ENCODE results near the gene PCK2.
A peak's percentile ranks its signal among the peaks of the same experiment; 100 is the strongest.

PCK2 gene

DNA sequence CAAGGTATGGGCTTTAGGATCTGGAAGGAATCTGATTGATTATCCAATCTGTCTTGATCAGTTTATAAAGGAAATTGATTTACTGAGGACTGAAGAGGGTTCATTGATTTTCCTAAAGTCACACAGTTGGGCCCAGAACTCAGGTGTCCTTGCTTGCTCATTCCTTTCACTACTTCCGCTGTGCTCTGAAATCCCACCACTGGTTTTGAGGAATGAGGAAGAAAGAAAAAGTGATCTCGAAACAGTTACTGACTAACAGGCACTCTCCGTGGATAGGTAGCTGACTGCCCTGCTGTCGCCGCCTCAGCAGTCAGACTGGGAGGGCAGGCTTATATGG is 36.2 kb downstream of the PCK2 start, which contains the start of gene FITM1:
TSS of gene FITM1 (plus strand) at position 280 of the 337 bp plus-strand sequence. CDS start 905 bp downstream, outside the sequence.
- no peak within 1 kb of the TSS for H3K4me3 ChIP-seq (replicated peaks; ENCODE audit: low read depth, low read length)
- TF ChIP-seq, protein P1, sequence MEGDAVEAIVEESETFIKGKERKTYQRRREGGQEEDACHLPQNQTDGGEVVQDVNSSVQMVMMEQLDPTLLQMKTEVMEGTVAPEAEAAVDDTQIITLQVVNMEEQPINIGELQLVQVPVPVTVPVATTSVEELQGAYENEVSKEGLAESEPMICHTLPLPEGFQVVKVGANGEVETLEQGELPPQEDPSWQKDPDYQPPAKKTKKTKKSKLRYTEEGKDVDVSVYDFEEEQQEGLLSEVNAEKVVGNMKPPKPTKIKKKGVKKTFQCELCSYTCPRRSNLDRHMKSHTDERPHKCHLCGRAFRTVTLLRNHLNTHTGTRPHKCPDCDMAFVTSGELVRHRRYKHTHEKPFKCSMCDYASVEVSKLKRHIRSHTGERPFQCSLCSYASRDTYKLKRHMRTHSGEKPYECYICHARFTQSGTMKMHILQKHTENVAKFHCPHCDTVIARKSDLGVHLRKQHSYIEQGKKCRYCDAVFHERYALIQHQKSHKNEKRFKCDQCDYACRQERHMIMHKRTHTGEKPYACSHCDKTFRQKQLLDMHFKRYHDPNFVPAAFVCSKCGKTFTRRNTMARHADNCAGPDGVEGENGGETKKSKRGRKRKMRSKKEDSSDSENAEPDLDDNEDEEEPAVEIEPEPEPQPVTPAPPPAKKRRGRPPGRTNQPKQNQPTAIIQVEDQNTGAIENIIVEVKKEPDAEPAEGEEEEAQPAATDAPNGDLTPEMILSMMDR (IDR thresholded peaks at IDR 0.05; ENCODE audit: low read length, missing control alignments): no peak
- DNase-seq (ENCODE audit: low read depth): no peak

DNA sequence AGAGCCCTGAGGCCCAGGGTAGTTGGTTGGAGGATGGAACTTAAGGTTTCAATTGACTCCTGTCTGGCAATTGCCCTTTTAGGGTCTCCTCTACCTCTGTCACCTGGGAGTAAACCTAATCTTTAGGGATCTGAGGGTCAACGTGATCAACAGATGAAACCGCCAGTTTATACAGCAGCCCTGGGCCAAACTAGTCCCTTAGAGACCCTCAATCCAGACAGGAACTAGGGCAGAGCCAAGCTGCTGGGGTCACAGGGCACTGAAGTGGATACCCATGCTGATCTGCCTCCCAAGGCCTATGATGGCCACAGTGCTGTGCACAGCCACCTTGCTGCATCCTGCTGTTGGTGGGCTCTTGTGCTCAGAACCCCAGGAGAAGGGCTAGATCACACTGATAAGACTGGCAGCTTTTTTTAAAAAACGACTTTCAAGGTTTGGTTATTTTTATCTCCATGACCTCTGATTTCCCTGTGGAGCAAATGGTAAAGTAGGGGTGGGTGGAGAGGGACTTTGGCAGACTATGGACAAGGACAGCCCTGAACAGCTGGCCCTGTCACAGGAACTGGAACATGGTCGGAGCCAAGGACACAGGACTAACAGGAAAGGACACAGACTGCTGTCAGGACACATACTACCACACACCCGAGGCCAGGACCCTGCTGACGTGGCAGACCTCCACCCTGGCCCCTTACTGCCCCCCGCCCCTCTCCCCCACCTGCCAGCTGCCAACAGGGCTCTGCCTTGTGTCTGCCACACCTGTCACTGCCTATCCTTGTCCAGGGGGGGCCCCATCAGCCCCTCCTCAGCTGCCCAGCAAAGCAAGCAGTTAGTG is 36.8 kb downstream of the PCK2 start:
- TF ChIP-seq, protein P1 (IDR thresholded peaks at IDR 0.05; ENCODE audit: low read length, missing control alignments): no peak

DNA sequence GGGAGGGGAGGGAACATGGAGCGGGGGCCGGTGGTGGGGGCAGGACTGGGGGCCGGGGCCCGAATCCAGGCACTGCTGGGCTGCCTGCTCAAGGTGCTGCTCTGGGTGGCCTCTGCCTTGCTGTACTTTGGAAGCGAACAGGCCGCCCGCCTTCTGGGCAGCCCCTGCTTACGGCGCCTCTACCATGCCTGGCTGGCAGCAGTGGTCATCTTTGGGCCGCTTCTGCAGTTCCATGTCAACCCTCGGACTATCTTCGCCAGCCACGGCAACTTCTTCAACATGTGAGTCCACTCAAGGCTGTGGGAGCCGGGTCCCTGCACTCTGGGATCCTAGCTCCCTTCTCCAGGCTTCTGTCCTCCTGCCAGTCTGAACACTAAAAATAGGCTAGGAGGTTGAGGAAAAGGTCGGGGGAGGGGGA is 37.4 kb downstream of the PCK2 start:
- no peak for DNase-seq (ENCODE audit: low read depth)
- no peak overlapping the region for H3K4me3 ChIP-seq (replicated peaks; ENCODE audit: low read depth, low read length)
- TF ChIP-seq, protein P1 (IDR thresholded peaks at IDR 0.05; ENCODE audit: low read length, missing control alignments): no peak

More for the DNA sequence above, 36.8 kb downstream of the PCK2 start:
- no peak for DNase-seq (ENCODE audit: low read depth)
- no peak overlapping the region for H3K4me3 ChIP-seq (replicated peaks; ENCODE audit: low read depth, low read length)

DNA sequence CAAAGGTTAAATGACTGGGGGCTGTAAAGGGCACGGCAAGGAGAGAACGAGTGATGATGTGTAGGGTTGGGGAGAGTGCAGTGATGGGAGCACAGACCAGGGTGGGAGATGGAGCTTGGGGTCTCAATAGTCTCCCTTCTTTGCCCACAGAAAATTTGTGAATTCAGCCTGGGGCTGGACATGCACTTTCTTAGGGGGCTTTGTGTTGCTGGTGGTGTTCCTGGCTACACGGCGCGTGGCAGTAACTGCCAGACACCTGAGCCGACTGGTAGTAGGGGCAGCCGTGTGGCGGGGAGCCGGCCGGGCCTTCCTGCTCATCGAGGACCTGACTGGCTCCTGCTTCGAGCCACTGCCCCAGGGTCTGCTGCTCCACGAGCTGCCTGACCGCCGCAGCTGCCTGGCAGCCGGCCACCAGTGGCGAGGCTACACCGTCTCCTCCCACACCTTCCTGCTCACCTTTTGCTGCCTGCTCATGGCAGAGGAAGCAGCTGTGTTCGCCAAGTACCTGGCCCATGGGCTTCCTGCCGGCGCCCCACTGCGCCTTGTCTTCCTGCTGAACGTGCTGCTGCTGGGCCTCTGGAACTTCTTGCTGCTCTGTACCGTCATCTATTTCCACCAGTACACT is 38.1 kb downstream of the PCK2 start:
- no peak overlapping the region for H3K4me3 ChIP-seq (replicated peaks; ENCODE audit: low read depth, low read length)
- no peak for DNase-seq (ENCODE audit: low read depth)
- TF ChIP-seq, protein P1 (IDR thresholded peaks at IDR 0.05; ENCODE audit: low read length, missing control alignments): no peak

DNA sequence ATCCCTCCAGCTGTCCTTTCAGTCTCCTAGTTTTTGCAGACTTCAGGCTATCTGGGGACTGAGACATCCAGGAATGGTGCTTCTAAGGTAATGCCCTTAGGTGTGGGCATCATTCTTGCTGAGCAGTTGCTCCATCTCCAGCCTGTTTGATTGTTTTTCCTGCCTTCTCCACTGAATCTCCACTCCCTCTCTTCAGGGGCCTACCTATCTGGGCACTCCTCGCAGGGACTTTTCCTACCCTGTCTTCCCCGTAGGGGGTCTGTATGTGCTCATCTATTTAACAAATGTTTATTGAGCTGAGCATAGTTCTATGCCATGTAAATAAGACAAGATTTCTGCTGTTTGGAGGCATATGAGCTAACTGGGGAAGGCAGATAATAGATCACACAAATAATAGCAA is 38.9 kb downstream of the PCK2 start:
- TF ChIP-seq, protein P1 (IDR thresholded peaks at IDR 0.05; ENCODE audit: low read length, missing control alignments): no peak
- H3K4me3 ChIP-seq (replicated peaks; ENCODE audit: low read depth, low read length): no peak overlapping the region
- no peak for DNase-seq (ENCODE audit: low read depth)

DNA sequence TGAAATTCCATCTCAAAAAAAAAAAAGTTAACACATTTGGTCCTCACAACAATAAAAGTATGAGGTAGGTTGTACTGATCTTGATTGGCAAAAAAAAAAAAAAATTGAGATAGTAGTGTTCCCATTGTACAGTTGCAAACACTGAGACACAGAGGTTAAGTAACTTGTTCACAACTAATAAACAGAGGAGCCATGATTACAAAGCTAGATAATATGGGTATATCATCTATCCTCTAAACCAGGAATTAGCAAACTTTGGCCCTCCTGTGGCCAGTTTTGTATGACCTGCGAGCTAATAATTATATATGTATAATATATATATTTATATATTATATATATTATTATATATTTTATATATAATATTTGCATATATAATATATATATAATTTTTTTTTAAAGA is 39.6 kb downstream of the PCK2 start:
- DNase-seq (ENCODE audit: low read depth): no peak
- TF ChIP-seq, protein P1 (IDR thresholded peaks at IDR 0.05; ENCODE audit: low read length, missing control alignments): no peak
- H3K4me3 ChIP-seq (replicated peaks; ENCODE audit: low read depth, low read length): no peak overlapping the region

DNA sequence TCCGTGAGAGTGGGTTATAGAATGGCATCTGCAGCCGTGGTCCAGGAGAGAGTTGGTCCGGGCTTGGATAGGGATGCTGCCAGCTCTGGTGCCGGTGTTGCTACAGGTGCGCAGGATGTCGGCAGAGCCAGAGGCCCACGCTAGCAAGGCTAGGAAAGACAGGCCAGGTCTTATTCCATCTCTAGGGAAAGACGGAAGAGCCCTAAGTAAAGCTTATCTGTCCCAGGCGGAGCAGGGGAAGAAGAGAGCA is 41.4 kb downstream of the PCK2 start:
- H3K4me3 ChIP-seq (replicated peaks; ENCODE audit: low read depth, low read length): peak overlapping the region; percentile 74
- TF ChIP-seq, protein P1 (IDR thresholded peaks at IDR 0.05; ENCODE audit: low read length, missing control alignments): no peak
- no peak for DNase-seq (ENCODE audit: low read depth)
